Neural cell (in vitro differentiated cells): ENCODE data around the gene NALCN. TPM values are rescaled to one million over a fixed set of nuclear protein-coding genes. Genes with fewer than 3 reads are reported as not detected.

ENCODE experiments used
- H2AFZ ChIP-seq: fragments of 200-600, 300-800 bp; sonication (generic), shearing (Covaris generic); 2 replicates; pipeline ENCODE4 v1.6.0; 2014; ENCODE audit warnings: low read depth, mild to moderate bottlenecking, antibody characterized with exemption, low read length, moderate library complexity
- H3F3A ChIP-seq: fragments of 200-600 bp; shearing (Covaris generic); 2 replicates; pipeline ENCODE4 v1.6.1; 2016; ENCODE audit warnings: mild to moderate bottlenecking, moderate library complexity, mixed read lengths, antibody characterized with exemption, low read length; ENCODE audit not compliant: insufficient read depth, poor library complexity, severe bottlenecking
- H3K27ac ChIP-seq: fragments of 200-600, 300-800 bp; sonication (generic), shearing (Covaris generic); 2 replicates; pipeline ENCODE4 v1.5.1; 2014; ENCODE audit warnings: mild to moderate bottlenecking, low read length, moderate library complexity
- H3K27me3 ChIP-seq: fragments of 300-800, 200-600 bp; sonication (generic), shearing (Covaris generic); 2 replicates; pipeline ENCODE4 v1.6.0; 2014; ENCODE audit warnings: mild to moderate bottlenecking, low read depth, low read length, moderate library complexity; ENCODE audit not compliant: insufficient read depth
- H3K36me3 ChIP-seq: fragments of 300-800, 200-600 bp; sonication (generic), shearing (Covaris generic); 2 replicates; pipeline ENCODE4 v1.5.1; 2014; ENCODE audit warnings: mild to moderate bottlenecking, antibody characterized with exemption, low read length, moderate library complexity; ENCODE audit not compliant: insufficient read depth
- H3K4me2 ChIP-seq: fragments of 300-800, 200-600 bp; sonication (generic), shearing (Covaris generic); 2 replicates; pipeline ENCODE4 v1.6.0; 2014; ENCODE audit warnings: mild to moderate bottlenecking, low read length
- H3K4me3 ChIP-seq: fragments of 300-800, 200-600 bp; sonication (generic), shearing (Covaris generic); 2 replicates; pipeline ENCODE4 v1.5.1; 2014; ENCODE audit warnings: mild to moderate bottlenecking, low read length, moderate library complexity
- H3K79me2 ChIP-seq: fragments of 200-600 bp; shearing (Covaris generic); replicated peaks from 2 replicates; pipeline ENCODE4 v1.6.0; 2014; ENCODE audit warnings: mild to moderate bottlenecking, low read length, moderate library complexity; ENCODE audit not compliant: insufficient read depth
- H3K9ac ChIP-seq: fragments of 300-800, 200-600 bp; sonication (generic), shearing (Covaris generic); 2 replicates; pipeline ENCODE4 v1.6.1; 2016; ENCODE audit warnings: mild to moderate bottlenecking, low read length, mixed read lengths
- H3K9me2 ChIP-seq: fragments of 200-600 bp; shearing (Covaris generic); 2 replicates; pipeline ENCODE4 v1.6.1; 2016; ENCODE audit warnings: mild to moderate bottlenecking, low read length, mixed read lengths; ENCODE audit not compliant: insufficient read depth
- H3K9me3 ChIP-seq: fragments of 200-600, 300-800 bp; sonication (generic), shearing (Covaris generic); 2 replicates; pipeline ENCODE4 v1.6.1; 2016; ENCODE audit warnings: mild to moderate bottlenecking, mixed run types, low read length, moderate library complexity, mixed read lengths
- H4K20me1 ChIP-seq: fragments of 200-600 bp; shearing (Covaris generic); 2 replicates; pipeline ENCODE4 v1.6.1; 2016; ENCODE audit warnings: mild to moderate bottlenecking, mixed run types; ENCODE audit not compliant: insufficient read depth
- EP300 ChIP-seq: fragments of 450-650 bp; conservative IDR thresholded peaks from 2 replicates; pipeline ENCODE4 v1.6.1; 2014; ENCODE audit warnings: antibody characterized with exemption, mild to moderate bottlenecking, moderate library complexity; ENCODE audit not compliant: poor library complexity, severe bottlenecking
- EZH2 ChIP-seq: fragments of 200-600, 300-800 bp; shearing (Covaris generic), sonication (generic); IDR thresholded peaks from 2 replicates; pipeline ENCODE4 v1.6.1; 2014; ENCODE audit warnings: antibody characterized with exemption, low read length, borderline replicate concordance, mild to moderate bottlenecking; ENCODE audit not compliant: insufficient read depth, poor library complexity, severe bottlenecking
- MXI1 ChIP-seq: fragments of 450-650 bp; conservative IDR thresholded peaks from 2 replicates; pipeline ENCODE4 v1.6.1; 2014; ENCODE audit warnings: antibody characterized with exemption, mild to moderate bottlenecking; ENCODE audit not compliant: poor library complexity, severe bottlenecking
- POLR2AphosphoS5 ChIP-seq: IDR thresholded peaks from 2 replicates; pipeline ENCODE4 v1.6.1; 2012
- RAD21 ChIP-seq: fragments of 450-650 bp; conservative IDR thresholded peaks from 2 replicates; pipeline ENCODE4 v1.6.1; 2014; ENCODE audit warnings: antibody characterized with exemption, mild to moderate bottlenecking, moderate library complexity
- SMC3 ChIP-seq: fragments of 450-650 bp; conservative IDR thresholded peaks from 2 replicates; pipeline ENCODE4 v1.6.1; 2014; ENCODE audit warnings: antibody characterized with exemption, mild to moderate bottlenecking, moderate library complexity; ENCODE audit not compliant: poor library complexity
- TAF1 ChIP-seq: IDR thresholded peaks from 2 replicates; pipeline ENCODE4 v1.6.1; 2012; ENCODE audit warnings: low read depth
- polyA plus RNA-seq: library from polyadenylated mRNA; depleted of rRNA; stranded (reverse); fragments of >200 nt; gene quantifications from 2 replicates; pipeline ENCODE4 v1.2.3, GENCODE V29; 2014
- TF ChIP-seq, protein P1 (sequence below): fragments of 450-650 bp; IDR thresholded peaks from 2 replicates; pipeline ENCODE4 v1.5.1; 2014; ENCODE audit warnings: antibody characterized with exemption, mild to moderate bottlenecking, moderate library complexity; ENCODE audit not compliant: poor library complexity, severe bottlenecking
- TF ChIP-seq, protein P2 (sequence below): IDR thresholded peaks from 2 replicates; pipeline ENCODE4 v1.6.1; 2012; ENCODE audit warnings: borderline replicate concordance

NALCN gene
- polyA plus RNA-seq, 1 donor from 2014 or later, result 24.1 TPM

DNA sequence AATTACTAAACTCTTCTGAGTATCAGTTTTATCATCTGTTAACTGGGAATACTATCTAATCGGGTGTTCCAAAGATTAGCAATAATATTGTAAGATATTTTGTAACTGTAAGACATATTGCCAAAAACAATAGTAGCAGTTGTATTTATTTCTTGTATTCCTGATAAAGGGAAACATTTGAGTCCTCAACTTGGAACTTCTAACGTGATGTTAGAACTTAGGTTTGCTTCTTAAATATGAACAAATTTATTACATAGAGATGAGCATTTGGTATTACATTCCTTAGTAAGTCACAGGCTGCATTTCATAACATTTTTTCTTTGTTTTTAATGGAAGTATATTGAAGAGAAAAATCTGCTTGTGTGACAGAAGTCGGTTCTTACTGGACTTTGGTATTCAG is 225.3 kb downstream of the NALCN start:
- no peak overlapping the region for H3K4me2 ChIP-seq
- no peaks in the 10 kb centered on the region for H3F3A ChIP-seq
- TF ChIP-seq POLR2AphosphoS5 (no peak), SMC3 (no peak), EP300 (no peak), RAD21 (no peak), TAF1 (no peak), MXI1 (no peak), EZH2 (no peak)
- TF ChIP-seq, protein P1, sequence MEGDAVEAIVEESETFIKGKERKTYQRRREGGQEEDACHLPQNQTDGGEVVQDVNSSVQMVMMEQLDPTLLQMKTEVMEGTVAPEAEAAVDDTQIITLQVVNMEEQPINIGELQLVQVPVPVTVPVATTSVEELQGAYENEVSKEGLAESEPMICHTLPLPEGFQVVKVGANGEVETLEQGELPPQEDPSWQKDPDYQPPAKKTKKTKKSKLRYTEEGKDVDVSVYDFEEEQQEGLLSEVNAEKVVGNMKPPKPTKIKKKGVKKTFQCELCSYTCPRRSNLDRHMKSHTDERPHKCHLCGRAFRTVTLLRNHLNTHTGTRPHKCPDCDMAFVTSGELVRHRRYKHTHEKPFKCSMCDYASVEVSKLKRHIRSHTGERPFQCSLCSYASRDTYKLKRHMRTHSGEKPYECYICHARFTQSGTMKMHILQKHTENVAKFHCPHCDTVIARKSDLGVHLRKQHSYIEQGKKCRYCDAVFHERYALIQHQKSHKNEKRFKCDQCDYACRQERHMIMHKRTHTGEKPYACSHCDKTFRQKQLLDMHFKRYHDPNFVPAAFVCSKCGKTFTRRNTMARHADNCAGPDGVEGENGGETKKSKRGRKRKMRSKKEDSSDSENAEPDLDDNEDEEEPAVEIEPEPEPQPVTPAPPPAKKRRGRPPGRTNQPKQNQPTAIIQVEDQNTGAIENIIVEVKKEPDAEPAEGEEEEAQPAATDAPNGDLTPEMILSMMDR, result no peak
- TF ChIP-seq, protein P2, sequence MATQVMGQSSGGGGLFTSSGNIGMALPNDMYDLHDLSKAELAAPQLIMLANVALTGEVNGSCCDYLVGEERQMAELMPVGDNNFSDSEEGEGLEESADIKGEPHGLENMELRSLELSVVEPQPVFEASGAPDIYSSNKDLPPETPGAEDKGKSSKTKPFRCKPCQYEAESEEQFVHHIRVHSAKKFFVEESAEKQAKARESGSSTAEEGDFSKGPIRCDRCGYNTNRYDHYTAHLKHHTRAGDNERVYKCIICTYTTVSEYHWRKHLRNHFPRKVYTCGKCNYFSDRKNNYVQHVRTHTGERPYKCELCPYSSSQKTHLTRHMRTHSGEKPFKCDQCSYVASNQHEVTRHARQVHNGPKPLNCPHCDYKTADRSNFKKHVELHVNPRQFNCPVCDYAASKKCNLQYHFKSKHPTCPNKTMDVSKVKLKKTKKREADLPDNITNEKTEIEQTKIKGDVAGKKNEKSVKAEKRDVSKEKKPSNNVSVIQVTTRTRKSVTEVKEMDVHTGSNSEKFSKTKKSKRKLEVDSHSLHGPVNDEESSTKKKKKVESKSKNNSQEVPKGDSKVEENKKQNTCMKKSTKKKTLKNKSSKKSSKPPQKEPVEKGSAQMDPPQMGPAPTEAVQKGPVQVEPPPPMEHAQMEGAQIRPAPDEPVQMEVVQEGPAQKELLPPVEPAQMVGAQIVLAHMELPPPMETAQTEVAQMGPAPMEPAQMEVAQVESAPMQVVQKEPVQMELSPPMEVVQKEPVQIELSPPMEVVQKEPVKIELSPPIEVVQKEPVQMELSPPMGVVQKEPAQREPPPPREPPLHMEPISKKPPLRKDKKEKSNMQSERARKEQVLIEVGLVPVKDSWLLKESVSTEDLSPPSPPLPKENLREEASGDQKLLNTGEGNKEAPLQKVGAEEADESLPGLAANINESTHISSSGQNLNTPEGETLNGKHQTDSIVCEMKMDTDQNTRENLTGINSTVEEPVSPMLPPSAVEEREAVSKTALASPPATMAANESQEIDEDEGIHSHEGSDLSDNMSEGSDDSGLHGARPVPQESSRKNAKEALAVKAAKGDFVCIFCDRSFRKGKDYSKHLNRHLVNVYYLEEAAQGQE, result no peak

DNA sequence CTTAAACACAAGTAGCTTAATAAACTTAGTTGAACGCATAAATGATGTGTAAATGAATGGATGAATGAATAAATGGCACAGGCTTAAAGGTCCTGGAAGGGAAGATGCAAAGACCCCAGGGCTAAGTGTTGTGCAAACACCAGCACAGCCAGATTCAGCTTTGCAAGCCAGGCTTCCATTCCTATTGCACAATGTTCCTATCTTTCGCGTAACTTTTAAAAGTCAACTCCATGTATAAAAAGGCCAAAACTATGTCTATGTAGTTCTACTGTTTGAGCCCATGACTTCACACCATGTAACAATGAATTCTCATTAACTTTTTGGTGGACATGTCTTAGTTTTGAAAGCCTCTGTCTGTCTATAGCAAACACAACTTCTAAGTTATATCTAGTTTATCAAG is 226.0 kb downstream of the NALCN start:
- Histone ChIP-seq H3K9me2 (no peaks in the 10 kb centered on the region), H3K9me3 (no peaks in the 10 kb centered on the region), H3K4me2 (no peak overlapping the region), H2AFZ (no peak overlapping the region), H3K27me3 (no peaks in the 10 kb centered on the region), H3K36me3 (peaks cover 3% of the 10 kb centered on the region), H3K4me3 (no peak overlapping the region), H3K27ac (no peak overlapping the region), H3K9ac (no peak overlapping the region), H4K20me1 (no peaks in the 10 kb centered on the region), H3K79me2 (no peaks in the 10 kb centered on the region), H3F3A (no peaks in the 10 kb centered on the region)
- TF ChIP-seq RAD21, result no peak
- no peak for TF ChIP-seq MXI1
- TF ChIP-seq, protein P1, result no peak
- TF ChIP-seq TAF1, result no peak
- no peak for TF ChIP-seq POLR2AphosphoS5
- no peak for TF ChIP-seq EP300
- TF ChIP-seq, protein P2, result no peak
- TF ChIP-seq EZH2, result no peak
- no peak for TF ChIP-seq SMC3

More for the DNA sequence above, 225.3 kb downstream of the NALCN start:
- Histone ChIP-seq H2AFZ (no peak overlapping the region), H3K9me2 (no peaks in the 10 kb centered on the region), H3K4me3 (no peak overlapping the region), H3K36me3 (peaks cover 3% of the 10 kb centered on the region), H4K20me1 (no peaks in the 10 kb centered on the region), H3K9ac (no peak overlapping the region), H3K27ac (no peak overlapping the region), H3K27me3 (no peaks in the 10 kb centered on the region), H3K79me2 (no peaks in the 10 kb centered on the region), H3K9me3 (no peaks in the 10 kb centered on the region)
